Measurements from ENCODE around the gene LGALS8. TPM values are rescaled to one million over a fixed set of nuclear protein-coding genes. Genes with fewer than 3 reads are reported as not detected.

LGALS8 gene
- polyA plus RNA-seq, 1 donor (not counting 4 experiments of a cell fraction or from before 2014, with no cell fraction given), result 75.2 TPM

DNA sequence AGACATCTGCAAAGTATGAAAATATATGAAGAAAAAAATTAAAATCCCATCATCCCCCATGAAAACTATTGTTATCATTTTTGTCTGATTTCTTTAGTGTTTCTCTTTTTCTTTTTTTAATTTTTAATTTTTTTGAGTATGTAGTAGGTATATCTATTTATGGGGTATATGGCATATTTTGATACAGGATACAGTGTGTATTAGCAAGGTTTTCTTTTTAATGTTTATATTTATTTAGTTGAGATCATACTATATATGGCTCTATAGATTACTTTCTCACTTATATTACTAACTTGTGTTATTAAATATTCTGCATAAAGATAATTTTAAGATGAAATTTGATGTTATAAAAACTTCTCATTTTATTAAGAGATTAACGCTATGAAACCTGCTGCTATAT lies 11.4 kb downstream of the LGALS8 start:
- dilution Hi-C loops (cut with MboI; ENCODE audit: extremely low pct_ligation_motif_present, low sequenced_read_pairs), result no loop called here
- no peak for FAIRE-seq
- H3K36me3 ChIP-seq (ENCODE audit: control insufficient read depth in 2 of 2, extremely low read depth in 1 of 2, insufficient read depth in 2 of 2, low read length in 2 of 2), result peaks cover 0 to 4% of the 10 kb centered on the region in 2 experiments

DNA sequence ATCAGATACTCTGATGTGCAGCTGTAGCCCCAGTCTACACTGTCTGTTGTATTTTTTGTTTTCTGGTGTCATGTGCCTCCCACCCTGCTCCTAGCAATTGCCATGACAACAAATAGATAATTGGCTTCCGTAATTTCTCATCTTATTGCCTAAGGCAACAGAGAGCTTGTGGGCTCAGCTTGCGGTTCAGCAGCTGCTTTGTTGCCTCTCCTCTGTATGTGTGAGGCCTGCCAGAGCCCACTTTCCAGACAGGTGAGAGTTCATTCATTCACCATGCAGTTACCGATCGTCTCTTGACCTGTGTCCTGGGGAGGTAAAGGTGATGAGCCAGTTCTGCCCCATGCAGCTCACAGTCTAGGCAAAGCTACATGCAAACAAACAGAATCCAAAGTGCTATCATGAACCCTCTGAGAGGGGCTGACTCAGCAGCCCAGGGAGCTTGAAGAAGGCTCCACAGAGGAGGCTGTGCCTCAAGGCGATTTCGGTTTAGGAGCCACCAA lies 11.9 kb downstream of the LGALS8 start:
- no peaks in the 10 kb centered on the region for H3K27me3 ChIP-seq (ENCODE audit: control insufficient read depth, extremely low read depth, insufficient read depth, low read length)
- H3K9me1 ChIP-seq (ENCODE audit: control insufficient read depth, extremely low read depth, insufficient read depth, low read length), result no peaks in the 10 kb centered on the region
- no peaks in the 10 kb centered on the region for H3K9me3 ChIP-seq (ENCODE audit: control insufficient read depth, low read depth, low read length)
- no peak overlapping the region for H3K4me2 ChIP-seq (ENCODE audit: control insufficient read depth, extremely low read depth, insufficient read depth, low read depth, low read length)
- dilution Hi-C loops (cut with MboI; ENCODE audit: extremely low pct_ligation_motif_present, low sequenced_read_pairs), result no loop called here
- no peak overlapping the region for H2AFZ ChIP-seq (ENCODE audit: control insufficient read depth, low read length)
- TF ChIP-seq, protein P1, sequence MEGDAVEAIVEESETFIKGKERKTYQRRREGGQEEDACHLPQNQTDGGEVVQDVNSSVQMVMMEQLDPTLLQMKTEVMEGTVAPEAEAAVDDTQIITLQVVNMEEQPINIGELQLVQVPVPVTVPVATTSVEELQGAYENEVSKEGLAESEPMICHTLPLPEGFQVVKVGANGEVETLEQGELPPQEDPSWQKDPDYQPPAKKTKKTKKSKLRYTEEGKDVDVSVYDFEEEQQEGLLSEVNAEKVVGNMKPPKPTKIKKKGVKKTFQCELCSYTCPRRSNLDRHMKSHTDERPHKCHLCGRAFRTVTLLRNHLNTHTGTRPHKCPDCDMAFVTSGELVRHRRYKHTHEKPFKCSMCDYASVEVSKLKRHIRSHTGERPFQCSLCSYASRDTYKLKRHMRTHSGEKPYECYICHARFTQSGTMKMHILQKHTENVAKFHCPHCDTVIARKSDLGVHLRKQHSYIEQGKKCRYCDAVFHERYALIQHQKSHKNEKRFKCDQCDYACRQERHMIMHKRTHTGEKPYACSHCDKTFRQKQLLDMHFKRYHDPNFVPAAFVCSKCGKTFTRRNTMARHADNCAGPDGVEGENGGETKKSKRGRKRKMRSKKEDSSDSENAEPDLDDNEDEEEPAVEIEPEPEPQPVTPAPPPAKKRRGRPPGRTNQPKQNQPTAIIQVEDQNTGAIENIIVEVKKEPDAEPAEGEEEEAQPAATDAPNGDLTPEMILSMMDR (optimal IDR thresholded peaks at IDR 0.05 in 1 of 3, IDR thresholded peaks at IDR 0.05 in 1 of 3, conservative IDR thresholded peaks at IDR 0.05 in 1 of 3; ENCODE audit: extremely low read depth in 1 of 3, insufficient read depth in 2 of 3, low read length in 3 of 3), result no peak
- TF ChIP-seq EZH2 (IDR thresholded peaks at IDR 0.05; ENCODE audit: low read length), result no peak
- no peaks in the 10 kb centered on the region for H3K79me2 ChIP-seq (ENCODE audit: control insufficient read depth, insufficient read depth, low read length)
- FAIRE-seq (no peak), DNase-seq (ENCODE audit: low read depth, low spot score) (no peak)
- H3K27ac ChIP-seq (ENCODE audit: control insufficient read depth, insufficient read depth, low read length), result no peak overlapping the region
- peaks cover 0 to 4% of the 10 kb centered on the region in 2 experiments for H3K36me3 ChIP-seq (ENCODE audit: control insufficient read depth in 2 of 2, extremely low read depth in 1 of 2, insufficient read depth in 2 of 2, low read length in 2 of 2)
- no peak overlapping the region for H3K4me3 ChIP-seq (ENCODE audit: control insufficient read depth in 2 of 3, extremely low read depth in 1 of 3, insufficient read depth in 2 of 3, low read depth in 1 of 3, low read length in 3 of 3)
- no peak overlapping the region for H3K9ac ChIP-seq (ENCODE audit: control insufficient read depth, extremely low read depth, insufficient read depth, low read length)
- H4K20me1 ChIP-seq (ENCODE audit: control insufficient read depth, extremely low read depth, insufficient read depth, low read length), result no peaks in the 10 kb centered on the region
- H3K4me1 ChIP-seq (ENCODE audit: control insufficient read depth, extremely low read depth, insufficient read depth, low read length), result peaks cover 19% of the 10 kb centered on the region

More for the DNA sequence above, 11.4 kb downstream of the LGALS8 start:
- H3K27me3 ChIP-seq (ENCODE audit: control insufficient read depth, extremely low read depth, insufficient read depth, low read length), result no peaks in the 10 kb centered on the region
- no peak overlapping the region for H3K9ac ChIP-seq (ENCODE audit: control insufficient read depth, extremely low read depth, insufficient read depth, low read length)
- H3K4me2 ChIP-seq (ENCODE audit: control insufficient read depth, extremely low read depth, insufficient read depth, low read depth, low read length), result no peak overlapping the region
- H3K4me3 ChIP-seq (ENCODE audit: control insufficient read depth in 2 of 3, extremely low read depth in 1 of 3, insufficient read depth in 2 of 3, low read depth in 1 of 3, low read length in 3 of 3), result no peak overlapping the region
- no peaks in the 10 kb centered on the region for H3K9me1 ChIP-seq (ENCODE audit: control insufficient read depth, extremely low read depth, insufficient read depth, low read length)
- no peak for TF ChIP-seq EZH2 (IDR thresholded peaks at IDR 0.05; ENCODE audit: low read length)
- TF ChIP-seq, protein P1 (optimal IDR thresholded peaks at IDR 0.05 in 1 of 3, IDR thresholded peaks at IDR 0.05 in 1 of 3, conservative IDR thresholded peaks at IDR 0.05 in 1 of 3; ENCODE audit: extremely low read depth in 1 of 3, insufficient read depth in 2 of 3, low read length in 3 of 3), result no peak
- DNase-seq (ENCODE audit: low read depth, low spot score), result no peak
- no peak overlapping the region for H2AFZ ChIP-seq (ENCODE audit: control insufficient read depth, low read length)
- H3K27ac ChIP-seq (ENCODE audit: control insufficient read depth, insufficient read depth, low read length), result no peak overlapping the region
- H3K4me1 ChIP-seq (ENCODE audit: control insufficient read depth, extremely low read depth, insufficient read depth, low read length), result peaks cover 19% of the 10 kb centered on the region
- H3K79me2 ChIP-seq (ENCODE audit: control insufficient read depth, insufficient read depth, low read length), result no peaks in the 10 kb centered on the region
- no peaks in the 10 kb centered on the region for H3K9me3 ChIP-seq (ENCODE audit: control insufficient read depth, low read depth, low read length)
- H4K20me1 ChIP-seq (ENCODE audit: control insufficient read depth, extremely low read depth, insufficient read depth, low read length), result no peaks in the 10 kb centered on the region
